Esophagus muscularis mucosa (tissue), 4 donors: ENCODE results near the gene PML. TPM values are rescaled to one million over a fixed set of nuclear protein-coding genes. Genes with fewer than 3 reads are reported as not detected.

ENCODE experiments used
- DNase-seq: peaks from one replicate; pipeline ENCODE4 v3.0.0-alpha.2; 2017; ENCODE audit errors: extremely low spot score
- H3K27ac ChIP-seq, 4 donors: fragments of 200-600 bp; sonication (generic); replicated peaks in 1 of 4; 1 replicate in 3 of 4; 2 replicates in 1 of 4; pipeline ENCODE4 v1.5.1; 2016 to 2019; ENCODE audit warnings: mild to moderate bottlenecking in 1 of 4
- H3K27me3 ChIP-seq, 4 donors: fragments of 200-600 bp; sonication (generic); one replicate each; pipeline versions ENCODE4 v1.5.1 to v1.6.0; 2016 to 2019
- H3K36me3 ChIP-seq, 4 donors: fragments of 200-600 bp; sonication (generic); one replicate each; pipeline ENCODE4 v1.5.1; 2016 to 2019
- H3K4me1 ChIP-seq, 4 donors: fragments of 200-600 bp; sonication (generic); one replicate each; pipeline ENCODE4 v1.5.1; 2016 to 2019
- H3K4me3 ChIP-seq, 4 donors: fragments of 200-600 bp; sonication (generic); 1 replicate in 2 of 4; 2 replicates in 2 of 4; pipeline ENCODE4 v1.5.1; 2016 to 2019; ENCODE audit warnings: mild to moderate bottlenecking in 4 of 4, moderate library complexity in 1 of 4
- H3K9me3 ChIP-seq, 4 donors: fragments of 200-600 bp; sonication (generic); 1 replicate in 3 of 4; 2 replicates in 1 of 4; pipeline ENCODE4 v1.5.1; 2016 to 2019
- CTCF ChIP-seq, 3 experiments: fragments of 200-600 bp in 2 of 3; fragments of 450-650 bp in 1 of 3; sonication (generic) in 2 of 3; IDR thresholded peaks; one replicate each; pipeline ENCODE4 v1.5.1; 2017 to 2019; ENCODE audit warnings: antibody characterized with exemption in 3 of 3, mild to moderate bottlenecking in 2 of 3, moderate library complexity in 1 of 3
- EP300 ChIP-seq: sonication (generic); formaldehyde crosslinking; IDR thresholded peaks from one replicate; pipeline ENCODE4 v1.6.1; 2017; ENCODE audit warnings: antibody characterized with exemption
- POLR2A ChIP-seq: fragments of 450-650 bp; IDR thresholded peaks from one replicate; pipeline ENCODE4 v1.6.1; 2017; ENCODE audit warnings: antibody characterized with exemption, moderate library complexity, mild to moderate bottlenecking, low read depth
- POLR2AphosphoS5 ChIP-seq, 2 donors: sonication (generic); formaldehyde crosslinking; IDR thresholded peaks; one replicate each; pipeline ENCODE4 v1.6.1; 2017; ENCODE audit warnings: antibody characterized with exemption in 2 of 2
- WGBS: methylation state at CpG from one replicate; pipeline ENCODE4 v1.1.5; 2018; 5-methylcytosine and 5-hydroxymethylcytosine counted together
- intact Hi-C: fragments of 100-400 bp; cut with DNase I; formaldehyde crosslinking; loops from one replicate; pipeline ENCODE4 v1.15.1; 2023
- total RNA-seq, 4 donors: library from RNA; depleted of rRNA; stranded (reverse); fragments of >200 nt; gene quantifications; one replicate each; pipeline versions ENCODE4 v1.1.0 to v1.2.1, GENCODE V29; 2016

The PML gene
- total RNA-seq, 4 donors from 2014 or later = 48.0 to 61.6 (median 57.2) TPM

DNA sequence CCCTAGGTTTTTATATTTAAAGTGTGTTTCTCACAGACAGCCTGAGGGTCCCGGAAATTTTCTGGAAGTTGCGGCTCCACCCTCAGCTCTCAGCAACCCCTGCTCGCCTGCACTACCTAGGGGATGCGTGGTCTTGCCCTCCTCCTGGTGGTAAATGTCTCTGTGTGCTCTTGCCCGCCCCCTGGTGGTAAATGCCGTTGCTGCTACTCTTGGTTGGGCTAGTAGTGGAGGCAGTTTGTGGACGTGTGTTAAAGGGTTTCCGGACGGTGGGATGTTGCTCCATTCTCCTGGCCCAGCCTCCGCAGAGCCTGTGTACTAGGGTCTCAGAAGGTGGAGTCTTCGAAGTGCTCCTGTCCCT is 29.8 kb upstream of the PML start:
- intact Hi-C loops = loop anchor here (1.0 kb wide), 1 partner anchor 13 kb away; no protein-coding TSS in a partner anchor
- Histone ChIP-seq H3K9me3 (no peaks in the 10 kb centered on the region), H3K27ac (no peak overlapping the region), H3K4me1 (peaks cover 3 to 12% (median 10%) of the 10 kb centered on the region in 4 donors), H3K36me3 (no peaks in the 10 kb centered on the region), H3K4me3 (no peak overlapping the region), H3K27me3 (no peaks in the 10 kb centered on the region)
- WGBS = 0% methylated on average over 5 of the region's 11 CpGs
- TF ChIP-seq EP300 (no peak), CTCF (IDR thresholded peaks at IDR 0.05) (peak; percentile 92 to 97 (median 96)), POLR2AphosphoS5 (IDR thresholded peaks at IDR 0.05) (peak in 1 of 2 donors; percentile 69)
- peak; percentile 99 for DNase-seq

DNA sequence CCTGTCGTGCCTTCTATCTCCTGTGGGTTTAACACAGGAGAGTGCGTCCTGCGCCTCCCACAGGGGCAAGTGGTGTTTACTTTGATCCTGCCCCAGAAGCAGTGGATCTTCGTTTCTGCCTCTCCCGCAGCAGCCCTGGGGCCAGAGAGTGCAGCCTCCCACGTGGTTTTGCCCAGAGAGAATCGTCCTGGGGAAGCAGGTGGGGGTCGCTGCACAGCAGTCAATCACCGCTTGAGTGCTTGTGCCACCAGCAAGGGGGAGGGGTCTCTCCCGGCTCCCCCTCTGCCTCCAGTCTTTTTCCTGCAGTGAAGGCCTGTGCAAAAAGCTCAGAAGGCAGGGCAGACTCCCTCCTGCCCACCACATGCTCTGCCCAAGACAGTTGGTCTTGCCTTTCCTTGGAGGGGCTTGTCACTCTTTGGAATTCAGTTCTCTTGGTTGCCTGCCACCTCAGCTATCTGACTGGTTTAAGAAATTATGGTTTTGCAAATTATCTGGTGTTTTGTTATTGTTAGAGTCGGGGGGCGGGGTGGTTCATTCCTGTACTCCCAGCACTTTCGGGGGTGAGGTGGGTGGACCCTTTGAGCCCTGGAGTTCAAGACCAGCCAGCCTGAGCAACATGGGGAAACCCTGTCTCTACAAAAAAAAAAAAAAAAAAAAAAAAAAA is 29.3 kb upstream of the PML start:
- peaks cover 3 to 12% (median 10%) of the 10 kb centered on the region in 4 donors for H3K4me1 ChIP-seq
- no peak for DNase-seq
- TF ChIP-seq CTCF (IDR thresholded peaks at IDR 0.05) = no peak
- no peak for TF ChIP-seq POLR2AphosphoS5 (IDR thresholded peaks at IDR 0.05)
- TF ChIP-seq EP300 = no peak
- no peak for TF ChIP-seq POLR2A
- intact Hi-C loops = no loop called here
- H3K27ac ChIP-seq = no peak overlapping the region
- H3K27me3 ChIP-seq = no peaks in the 10 kb centered on the region
- no peak overlapping the region for H3K4me3 ChIP-seq
- no peaks in the 10 kb centered on the region for H3K9me3 ChIP-seq
- 59% methylated on average over 4 of the region's 13 CpGs for WGBS
- no peaks in the 10 kb centered on the region for H3K36me3 ChIP-seq

DNA sequence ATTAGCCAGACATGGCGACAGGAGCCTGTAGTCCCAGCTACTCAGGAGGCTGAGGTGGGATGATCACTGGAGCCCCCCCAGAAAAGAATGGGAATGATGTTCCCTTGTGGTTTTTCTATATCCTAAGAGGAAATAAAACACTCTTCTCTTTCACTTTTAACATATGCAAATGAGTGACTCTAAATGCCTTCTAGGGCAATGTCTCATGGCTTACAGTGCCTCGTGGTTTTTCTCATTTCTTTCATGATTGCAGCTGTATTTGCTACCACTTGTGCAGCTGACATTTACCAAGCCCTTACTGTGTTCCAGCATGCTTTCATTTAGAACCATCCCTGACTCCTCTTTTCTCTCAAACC is 28.8 kb upstream of the PML start:
- Histone ChIP-seq H3K36me3 (no peaks in the 10 kb centered on the region), H3K27me3 (no peaks in the 10 kb centered on the region), H3K4me1 (peaks cover 3 to 12% (median 10%) of the 10 kb centered on the region in 4 donors), H3K4me3 (no peak overlapping the region), H3K27ac (no peak overlapping the region), H3K9me3 (no peaks in the 10 kb centered on the region)
- WGBS = 58% methylated on average over 2 of the region's 2 CpGs
- no peak for DNase-seq
- TF ChIP-seq EP300 (no peak), CTCF (IDR thresholded peaks at IDR 0.05) (no peak), POLR2AphosphoS5 (IDR thresholded peaks at IDR 0.05) (no peak), POLR2A (no peak)
- intact Hi-C loops = no loop called here

DNA sequence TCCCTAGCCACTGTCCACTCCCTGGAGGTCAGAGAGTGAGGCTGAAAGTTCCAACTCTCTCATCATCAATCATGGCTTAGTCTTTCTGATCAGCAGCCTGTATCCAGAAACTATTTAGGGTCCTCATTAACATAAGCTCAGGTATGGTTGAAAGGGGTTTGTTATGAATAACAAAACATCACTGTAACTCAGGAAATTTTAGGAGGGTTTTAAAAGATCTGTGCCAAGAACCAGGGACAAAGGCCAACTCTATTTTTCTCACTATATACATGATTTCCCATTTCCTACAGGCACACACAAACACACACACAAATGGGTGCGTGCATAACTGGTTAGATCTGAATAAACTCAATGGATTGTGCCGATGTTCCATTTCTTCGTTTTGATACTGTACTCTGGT is 26.1 kb upstream of the PML start:
- H3K4me1 ChIP-seq = peaks cover 8 to 22% (median 20%) of the 10 kb centered on the region in 4 donors
- H3K9me3 ChIP-seq = no peaks in the 10 kb centered on the region
- no peak for DNase-seq
- 72% methylated on average over 3 of the region's 3 CpGs for WGBS
- TF ChIP-seq CTCF (IDR thresholded peaks at IDR 0.05) (no peak), EP300 (no peak), POLR2AphosphoS5 (IDR thresholded peaks at IDR 0.05) (no peak), POLR2A (no peak)
- no peaks in the 10 kb centered on the region for H3K36me3 ChIP-seq
- H3K27ac ChIP-seq = no peak overlapping the region
- intact Hi-C loops = no loop called here
- H3K27me3 ChIP-seq = no peaks in the 10 kb centered on the region
- no peak overlapping the region for H3K4me3 ChIP-seq
